Erythroblast (primary cell): ENCODE results near the gene PSMG2.

ENCODE experiments used
- GATA1 ChIP-seq: IDR thresholded peaks from 2 replicates; pipeline ENCODE4 v1.6.1; 2011; ENCODE audit warnings: low read depth, mild to moderate bottlenecking, control low read depth, low read length, moderate library complexity
- POLR2A ChIP-seq: IDR thresholded peaks from 2 replicates; pipeline ENCODE4 v1.6.1; 2011; ENCODE audit warnings: mild to moderate bottlenecking, low read length

GRCh38 chr18:12703664-12704063, 822 bp downstream of the PSMG2 start:
- TF ChIP-seq POLR2A (no peak), GATA1 (no peak)
